HepG2 (cell line): Measurements from ENCODE around the gene LAMB3. TPM values are rescaled to one million over a fixed set of nuclear protein-coding genes. Genes with fewer than 3 reads are reported as not detected.

Source experiments
- ATAC-seq: fragments of 200-7000 bp; cut with Tn5 transposase; 3 replicates; pipeline ENCODE4 v1.9.1; 2020; ENCODE audit warnings: mild to moderate bottlenecking, moderate library complexity
- BruUV-seq: library from RNA; stranded (reverse); fragments of 400-500 nt; replicated peaks from 2 replicates; lab custom pipeline; 2021; lab: Mats Ljungman, UMichigan
- CTCF ChIA-PET: fragments of 300-600 bp; formaldehyde crosslinking; extraction: SDS; loops from one replicate; lab custom pipeline; 2021; ENCODE audit warnings: low total read pairs, inconsistent platforms, low intra/inter-chr PET ratio; lab: Yijun Ruan, JAX
- POLR2A ChIA-PET: fragments of 350-600 bp; sonication (Branson Sonifier 250); formaldehyde crosslinking; loops from one replicate; lab custom pipeline; 2020; ENCODE audit warnings: antibody characterized with exemption, inconsistent platforms; lab: Yijun Ruan, JAX
- DNase-seq: peaks from one replicate; pipeline ENCODE4 v3.0.0-alpha.2; 2015; ENCODE audit warnings: low spot score
- FAIRE-seq: peaks from 3 replicates; lab custom pipeline; 2011; peaks lifted over from hg19 to GRCh38; lab: Jason Lieb, UNC
- H2AFZ ChIP-seq: one replicate; pipeline ENCODE4 v1.6.1; 2011; ENCODE audit warnings: low read length, inconsistent platforms
- H3K27ac ChIP-seq: fragments of 300-600 bp; 3 replicates; pipeline ENCODE4 v1.8.0; 2011; ENCODE audit warnings: mixed run types, mild to moderate bottlenecking, mixed read lengths, low read length, inconsistent platforms; ENCODE audit not compliant: insufficient read depth; ENCODE audit errors: extremely low read length
- H3K27me3 ChIP-seq, 2 experiments: fragments of 200-600 bp in 1 of 2; 2 replicates in 1 of 2; 3 replicates in 1 of 2; pipeline versions ENCODE4 v1.6.0 to v1.8.0; 2011; ENCODE audit warnings: low read length in 2 of 2, mild to moderate bottlenecking in 2 of 2, moderate library complexity in 2 of 2, inconsistent platforms in 1 of 2; ENCODE audit not compliant: insufficient read depth in 2 of 2, control insufficient read depth in 1 of 2
- H3K36me3 ChIP-seq, 2 experiments: fragments of 200-600 bp in 1 of 2; replicated peaks in 1 of 2; 2 replicates in 1 of 2; 3 replicates in 1 of 2; pipeline versions ENCODE4 v1.5.1 to v1.8.0; 2011; ENCODE audit warnings: low read length in 2 of 2, inconsistent platforms in 1 of 2; ENCODE audit not compliant: insufficient read depth in 2 of 2, control insufficient read depth in 1 of 2
- H3K4me1 ChIP-seq: 2 replicates; pipeline ENCODE4 v1.5.1; 2012; ENCODE audit warnings: low read length, inconsistent platforms; ENCODE audit not compliant: insufficient read depth
- H3K4me2 ChIP-seq: 2 replicates; pipeline ENCODE4 v1.6.0; 2011; ENCODE audit warnings: low read depth, low read length, inconsistent platforms
- H3K4me3 ChIP-seq, 3 experiments: fragments of 200-600 bp in 1 of 3; sonication (generic), shearing (Covaris generic) in 1 of 3; replicated peaks in 1 of 3; 2 replicates each; pipeline ENCODE4 v1.5.1; 2011 to 2016; ENCODE audit warnings: low read length in 3 of 3, inconsistent platforms in 2 of 3, low read depth in 2 of 3, mild to moderate bottlenecking in 2 of 3, control low read depth in 1 of 3, mixed read lengths in 1 of 3; ENCODE audit not compliant: insufficient read depth in 1 of 3
- H3K79me2 ChIP-seq: one replicate; pipeline ENCODE4 v1.6.1; 2011; ENCODE audit warnings: low read length, inconsistent platforms; ENCODE audit not compliant: insufficient read depth
- H3K9ac ChIP-seq: 2 replicates; pipeline ENCODE4 v1.6.0; 2011; ENCODE audit warnings: mild to moderate bottlenecking, low read depth, low read length, inconsistent platforms; ENCODE audit not compliant: insufficient read depth
- H3K9me3 ChIP-seq: 2 replicates; pipeline ENCODE4 v1.5.1; 2012; ENCODE audit warnings: mild to moderate bottlenecking, low read length
- H4K20me1 ChIP-seq: 2 replicates; pipeline ENCODE4 v1.6.0; 2011; ENCODE audit warnings: inconsistent platforms, mild to moderate bottlenecking, low read length, moderate library complexity; ENCODE audit not compliant: insufficient read depth
- BCL6 ChIP-seq: IDR thresholded peaks from 2 replicates; pipeline ENCODE4 v1.6.1; 2016; ENCODE audit warnings: missing genetic modification reagents, missing compliant biosample characterization
- MTF2 ChIP-seq: sonication (generic); formaldehyde crosslinking; IDR thresholded peaks from 2 replicates; pipeline ENCODE4 v1.5.0; 2020; ENCODE audit warnings: missing genetic modification reagents, borderline replicate concordance
- ZNF879 ChIP-seq: sonication (generic); formaldehyde crosslinking; IDR thresholded peaks from 2 replicates; pipeline ENCODE4 v1.8.1; 2023; ENCODE audit warnings: missing genetic modification reagents
- WGBS: methylation state at CpG from one replicate; pipeline ENCODE4 v1.1.6; 2017; ENCODE audit warnings: low lambda C conversion rate; 5-methylcytosine and 5-hydroxymethylcytosine counted together
- in situ Hi-C: cut with HindIII; loops from 2 replicates; pipeline ENCODE4 v1.10.0; 2017; ENCODE audit warnings: low pct_unique_long_range_greater_than_20kb; ENCODE audit not compliant: extremely low pct_ligation_motif_present
- intact Hi-C: fragments of 100-400 bp; cut with micrococcal nuclease; formaldehyde crosslinking; loops from one replicate; pipeline ENCODE4 v1.10.0; 2022; ENCODE audit not compliant: unreplicated experiment
- polyA plus RNA-seq, 8 experiments: library from polyadenylated mRNA; depleted of rRNA in 3 of 8; stranded (reverse) in 7 of 8; unstranded in 1 of 8; fragments of >200 nt; fragmentation: Illumina TruSeq in 4 of 8; extraction: Trizol in 4 of 8; gene quantifications; 2 replicates each; pipeline versions ENCODE4 v1.2.1 to v1.2.3, GENCODE V29; 2011 to 2016; ENCODE audit warnings: low read depth in 4 of 8, missing spikeins in 1 of 8, mixed read lengths in 1 of 8; ENCODE audit not compliant: insufficient read depth in 1 of 8
- total RNA-seq, 5 experiments: library from RNA; depleted of rRNA; stranded (reverse); fragments of >200 nt; fragmentation: Illumina TruSeq; extraction: Trizol; gene quantifications; 2 replicates each; pipeline ENCODE4 v1.2.3, GENCODE V29; 2016; ENCODE audit warnings: low read depth in 1 of 5
- TF ChIP-seq, protein P1 (sequence below): sonication (generic); formaldehyde crosslinking; IDR thresholded peaks from 2 replicates; pipeline ENCODE4 v1.5.1; 2020; ENCODE audit warnings: mild to moderate bottlenecking, missing genetic modification reagents, moderate library complexity
- TF ChIP-seq, protein P2 (sequence below): sonication (generic); formaldehyde crosslinking; IDR thresholded peaks from 2 replicates; pipeline ENCODE4 v1.4.0; 2020; ENCODE audit warnings: mild to moderate bottlenecking, low read depth, missing genetic modification reagents
- TF ChIP-seq, protein P3 (sequence below): sonication (generic); formaldehyde crosslinking; conservative IDR thresholded peaks from 2 replicates; pipeline ENCODE4 v1.5.0; 2020; ENCODE audit warnings: missing genetic modification reagents
- TF ChIP-seq, protein P4 (sequence below): sonication (generic); formaldehyde crosslinking; IDR thresholded peaks from 2 replicates; pipeline ENCODE4 v1.4.0; 2020; ENCODE audit warnings: mild to moderate bottlenecking, missing genetic modification reagents

LAMB3 gene
- total and polyA plus RNA-seq, 2 of the 13 experiments (the other 11 are each of a cell fraction or from before 2014, with no cell fraction given): 0.18 to 0.24 TPM

DNA sequence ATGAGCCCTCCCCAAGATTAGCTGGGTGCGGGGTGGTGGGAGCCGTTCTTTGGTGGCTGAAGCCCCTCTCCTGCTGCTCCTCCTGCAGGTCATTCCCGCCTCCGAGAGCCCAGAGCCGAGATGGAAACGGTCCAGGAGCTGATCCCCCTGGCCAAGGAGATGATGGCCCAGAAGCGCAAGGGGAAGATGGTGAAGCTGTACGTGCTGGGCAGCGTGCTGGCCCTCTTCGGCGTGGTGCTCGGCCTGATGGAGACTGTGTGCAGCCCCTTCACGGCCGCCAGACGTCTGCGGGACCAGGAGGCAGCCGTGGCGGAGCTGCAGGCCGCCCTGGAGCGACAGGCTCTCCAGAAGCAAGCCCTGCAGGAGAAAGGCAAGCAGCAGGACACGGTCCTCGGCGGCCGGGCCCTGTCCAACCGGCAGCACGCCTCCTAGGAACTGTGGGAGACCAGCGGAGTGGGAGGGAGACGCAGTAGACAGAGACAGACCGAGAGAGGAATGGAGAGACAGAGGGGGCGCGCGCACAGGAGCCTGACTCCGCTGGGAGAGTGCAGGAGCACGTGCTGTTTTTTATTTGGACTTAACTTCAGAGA, 23.4 kb upstream of the LAMB3 start:
- POLR2A ChIA-PET: no interaction called here
- intact Hi-C loops (no loop called here), in situ Hi-C loops (no loop called here)
- Histone ChIP-seq H3K36me3 (no peaks in the 10 kb centered on the region), H2AFZ (no peak overlapping the region), H3K9ac (no peak overlapping the region), H3K4me3 (peak overlapping the region in 1 of 3 experiments; percentile 45; a peak in 1 of 6 replicates), H3K79me2 (no peaks in the 10 kb centered on the region), H3K27ac (no peak overlapping the region), H3K4me1 (peaks cover 31% of the 10 kb centered on the region), H3K27me3 (peaks cover 9 to 41% of the 10 kb centered on the region in 2 experiments; a peak in 3 of 5 replicates), H4K20me1 (no peaks in the 10 kb centered on the region), H3K9me3 (no peaks in the 10 kb centered on the region), H3K4me2 (peak overlapping the region; percentile 59)
- 5% methylated on average over 13 of the region's 34 CpGs for WGBS
- no peak for DNase-seq
- CTCF ChIA-PET: no interaction called here
- FAIRE-seq: no peak
- peak; percentile 69 for ATAC-seq
- TF ChIP-seq BCL6 (CRISPR knock-in tag) (no peak), MTF2 (CRISPR knock-in tag) (peak; percentile 38; the same call in 1 of the 2 replicates), ZNF879 (CRISPR knock-in tag) (no peak)
- TF ChIP-seq, protein P1, sequence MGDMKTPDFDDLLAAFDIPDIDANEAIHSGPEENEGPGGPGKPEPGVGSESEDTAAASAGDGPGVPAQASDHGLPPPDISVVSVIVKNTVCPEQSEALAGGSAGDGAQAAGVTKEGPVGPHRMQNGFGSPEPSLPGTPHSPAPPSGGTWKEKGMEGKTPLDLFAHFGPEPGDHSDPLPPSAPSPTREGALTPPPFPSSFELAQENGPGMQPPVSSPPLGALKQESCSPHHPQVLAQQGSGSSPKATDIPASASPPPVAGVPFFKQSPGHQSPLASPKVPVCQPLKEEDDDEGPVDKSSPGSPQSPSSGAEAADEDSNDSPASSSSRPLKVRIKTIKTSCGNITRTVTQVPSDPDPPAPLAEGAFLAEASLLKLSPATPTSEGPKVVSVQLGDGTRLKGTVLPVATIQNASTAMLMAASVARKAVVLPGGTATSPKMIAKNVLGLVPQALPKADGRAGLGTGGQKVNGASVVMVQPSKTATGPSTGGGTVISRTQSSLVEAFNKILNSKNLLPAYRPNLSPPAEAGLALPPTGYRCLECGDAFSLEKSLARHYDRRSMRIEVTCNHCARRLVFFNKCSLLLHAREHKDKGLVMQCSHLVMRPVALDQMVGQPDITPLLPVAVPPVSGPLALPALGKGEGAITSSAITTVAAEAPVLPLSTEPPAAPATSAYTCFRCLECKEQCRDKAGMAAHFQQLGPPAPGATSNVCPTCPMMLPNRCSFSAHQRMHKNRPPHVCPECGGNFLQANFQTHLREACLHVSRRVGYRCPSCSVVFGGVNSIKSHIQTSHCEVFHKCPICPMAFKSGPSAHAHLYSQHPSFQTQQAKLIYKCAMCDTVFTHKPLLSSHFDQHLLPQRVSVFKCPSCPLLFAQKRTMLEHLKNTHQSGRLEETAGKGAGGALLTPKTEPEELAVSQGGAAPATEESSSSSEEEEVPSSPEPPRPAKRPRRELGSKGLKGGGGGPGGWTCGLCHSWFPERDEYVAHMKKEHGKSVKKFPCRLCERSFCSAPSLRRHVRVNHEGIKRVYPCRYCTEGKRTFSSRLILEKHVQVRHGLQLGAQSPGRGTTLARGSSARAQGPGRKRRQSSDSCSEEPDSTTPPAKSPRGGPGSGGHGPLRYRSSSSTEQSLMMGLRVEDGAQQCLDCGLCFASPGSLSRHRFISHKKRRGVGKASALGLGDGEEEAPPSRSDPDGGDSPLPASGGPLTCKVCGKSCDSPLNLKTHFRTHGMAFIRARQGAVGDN: peak; percentile 13; the same call in 1 of the 2 replicates
- TF ChIP-seq, protein P2, sequence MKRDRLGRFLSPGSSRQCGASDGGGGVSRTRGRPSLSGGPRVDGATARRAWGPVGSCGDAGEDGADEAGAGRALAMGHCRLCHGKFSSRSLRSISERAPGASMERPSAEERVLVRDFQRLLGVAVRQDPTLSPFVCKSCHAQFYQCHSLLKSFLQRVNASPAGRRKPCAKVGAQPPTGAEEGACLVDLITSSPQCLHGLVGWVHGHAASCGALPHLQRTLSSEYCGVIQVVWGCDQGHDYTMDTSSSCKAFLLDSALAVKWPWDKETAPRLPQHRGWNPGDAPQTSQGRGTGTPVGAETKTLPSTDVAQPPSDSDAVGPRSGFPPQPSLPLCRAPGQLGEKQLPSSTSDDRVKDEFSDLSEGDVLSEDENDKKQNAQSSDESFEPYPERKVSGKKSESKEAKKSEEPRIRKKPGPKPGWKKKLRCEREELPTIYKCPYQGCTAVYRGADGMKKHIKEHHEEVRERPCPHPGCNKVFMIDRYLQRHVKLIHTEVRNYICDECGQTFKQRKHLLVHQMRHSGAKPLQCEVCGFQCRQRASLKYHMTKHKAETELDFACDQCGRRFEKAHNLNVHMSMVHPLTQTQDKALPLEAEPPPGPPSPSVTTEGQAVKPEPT: no peak
- TF ChIP-seq, protein P3, sequence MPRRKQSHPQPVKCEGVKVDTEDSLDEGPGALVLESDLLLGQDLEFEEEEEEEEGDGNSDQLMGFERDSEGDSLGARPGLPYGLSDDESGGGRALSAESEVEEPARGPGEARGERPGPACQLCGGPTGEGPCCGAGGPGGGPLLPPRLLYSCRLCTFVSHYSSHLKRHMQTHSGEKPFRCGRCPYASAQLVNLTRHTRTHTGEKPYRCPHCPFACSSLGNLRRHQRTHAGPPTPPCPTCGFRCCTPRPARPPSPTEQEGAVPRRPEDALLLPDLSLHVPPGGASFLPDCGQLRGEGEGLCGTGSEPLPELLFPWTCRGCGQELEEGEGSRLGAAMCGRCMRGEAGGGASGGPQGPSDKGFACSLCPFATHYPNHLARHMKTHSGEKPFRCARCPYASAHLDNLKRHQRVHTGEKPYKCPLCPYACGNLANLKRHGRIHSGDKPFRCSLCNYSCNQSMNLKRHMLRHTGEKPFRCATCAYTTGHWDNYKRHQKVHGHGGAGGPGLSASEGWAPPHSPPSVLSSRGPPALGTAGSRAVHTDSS (CRISPR knock-in tag): no peak
- TF ChIP-seq, protein P4, sequence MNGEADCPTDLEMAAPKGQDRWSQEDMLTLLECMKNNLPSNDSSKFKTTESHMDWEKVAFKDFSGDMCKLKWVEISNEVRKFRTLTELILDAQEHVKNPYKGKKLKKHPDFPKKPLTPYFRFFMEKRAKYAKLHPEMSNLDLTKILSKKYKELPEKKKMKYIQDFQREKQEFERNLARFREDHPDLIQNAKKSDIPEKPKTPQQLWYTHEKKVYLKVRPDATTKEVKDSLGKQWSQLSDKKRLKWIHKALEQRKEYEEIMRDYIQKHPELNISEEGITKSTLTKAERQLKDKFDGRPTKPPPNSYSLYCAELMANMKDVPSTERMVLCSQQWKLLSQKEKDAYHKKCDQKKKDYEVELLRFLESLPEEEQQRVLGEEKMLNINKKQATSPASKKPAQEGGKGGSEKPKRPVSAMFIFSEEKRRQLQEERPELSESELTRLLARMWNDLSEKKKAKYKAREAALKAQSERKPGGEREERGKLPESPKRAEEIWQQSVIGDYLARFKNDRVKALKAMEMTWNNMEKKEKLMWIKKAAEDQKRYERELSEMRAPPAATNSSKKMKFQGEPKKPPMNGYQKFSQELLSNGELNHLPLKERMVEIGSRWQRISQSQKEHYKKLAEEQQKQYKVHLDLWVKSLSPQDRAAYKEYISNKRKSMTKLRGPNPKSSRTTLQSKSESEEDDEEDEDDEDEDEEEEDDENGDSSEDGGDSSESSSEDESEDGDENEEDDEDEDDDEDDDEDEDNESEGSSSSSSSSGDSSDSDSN: peak; percentile 25; the same call in 1 of the 2 replicates
- BruUV-seq: no TSS peak
